H1 (cell line): ENCODE data around the gene SPIRE2. TPM values are rescaled to one million over a fixed set of nuclear protein-coding genes. Genes with fewer than 3 reads are reported as not detected.

Experiments used
- CTCF ChIA-PET: fragments of 300-600 bp; sonication (Branson Sonifier 250); formaldehyde crosslinking; loops from one replicate; lab custom pipeline; 2021; ENCODE audit not compliant: partially characterized antibody; lab: Charles Lee
- POLR2A ChIA-PET: fragments of 300-600 bp; sonication (Branson Sonifier 250); formaldehyde crosslinking; loops from one replicate; lab custom pipeline; 2021; ENCODE audit warnings: inconsistent platforms; ENCODE audit not compliant: partially characterized antibody; lab: Charles Lee
- DNase-seq, 2 experiments: peaks; one replicate each; pipeline versions ENCODE4 v3.0.0 to v3.0.0-alpha.2; 2010 to 2022; ENCODE audit warnings: low spot score in 2 of 2, low read depth in 1 of 2, mixed read lengths in 1 of 2
- FAIRE-seq: peaks from 2 replicates; lab custom pipeline; 2011; peaks lifted over from hg19 to GRCh38; lab: Jason Lieb, UNC
- H2AFZ ChIP-seq: 2 replicates; pipeline ENCODE4 v1.8.1; 2012; ENCODE audit warnings: low read length, inconsistent platforms
- H2AK5ac ChIP-seq: 2 replicates; pipeline ENCODE4 v1.6.1; 2013; ENCODE audit warnings: low read depth, low read length
- H2BK120ac ChIP-seq: replicated peaks from 2 replicates; pipeline ENCODE3; 2013; ENCODE audit warnings: low read depth, low read length, inconsistent platforms
- H2BK12ac ChIP-seq: 2 replicates; pipeline ENCODE4 v1.6.1; 2013; ENCODE audit warnings: low read depth, low read length
- H2BK15ac ChIP-seq: 2 replicates; pipeline ENCODE4 v1.6.1; 2013; ENCODE audit warnings: low read length
- H2BK20ac ChIP-seq: 2 replicates; pipeline ENCODE4 v1.6.1; 2013; ENCODE audit warnings: low read length
- H2BK5ac ChIP-seq: 2 replicates; pipeline ENCODE4 v1.6.1; 2013; ENCODE audit warnings: low read depth, low read length
- H3K14ac ChIP-seq: 2 replicates; pipeline ENCODE4 v1.6.1; 2013; ENCODE audit warnings: inconsistent platforms; ENCODE audit not compliant: insufficient read length
- H3K18ac ChIP-seq: 2 replicates; pipeline ENCODE4 v1.6.1; 2013; ENCODE audit warnings: low read length; ENCODE audit errors: extremely low read depth
- H3K23ac ChIP-seq: 2 replicates; pipeline ENCODE4 v1.6.1; 2013; ENCODE audit warnings: inconsistent platforms; ENCODE audit not compliant: insufficient read length
- H3K23me2 ChIP-seq: 2 replicates; pipeline ENCODE4 v1.6.1; 2013; ENCODE audit warnings: low read depth, low read length
- H3K27ac ChIP-seq: 2 replicates; pipeline ENCODE4 v1.6.1; 2011; ENCODE audit warnings: low read depth, low read length, inconsistent platforms
- H3K27me3 ChIP-seq, 4 experiments: replicated peaks in 1 of 4; 1 replicate in 1 of 4; 2 replicates in 3 of 4; pipeline versions ENCODE4 v1.6.1 to v1.8.1; 2011 to 2013; ENCODE audit warnings: low read length in 3 of 4, mild to moderate bottlenecking in 3 of 4, inconsistent platforms in 2 of 4, mixed read lengths in 2 of 4, moderate library complexity in 1 of 4; ENCODE audit not compliant: control insufficient read depth in 3 of 4, insufficient read depth in 3 of 4; ENCODE audit errors: extremely low read depth in 1 of 4
- H3K36me3 ChIP-seq, 4 experiments: 2 replicates each; pipeline versions ENCODE4 v1.6.1 to v1.8.1; 2011 to 2013; ENCODE audit warnings: mild to moderate bottlenecking in 4 of 4, low read length in 3 of 4, moderate library complexity in 2 of 4, control low read depth in 1 of 4, inconsistent platforms in 1 of 4; ENCODE audit not compliant: insufficient read depth in 4 of 4, control insufficient read depth in 2 of 4
- H3K4ac ChIP-seq: replicated peaks from 2 replicates; pipeline ENCODE3; 2013; ENCODE audit warnings: low read length, low read depth, mixed read lengths, inconsistent platforms; ENCODE audit not compliant: insufficient read length
- H3K4me1 ChIP-seq, 4 experiments: replicated peaks in 1 of 4; 1 replicate in 1 of 4; 2 replicates in 3 of 4; pipeline versions ENCODE4 v1.6.1 to v1.8.1; 2011 to 2013; ENCODE audit warnings: low read length in 3 of 4, inconsistent platforms in 2 of 4, mixed read lengths in 1 of 4; ENCODE audit not compliant: insufficient read depth in 4 of 4, control insufficient read depth in 3 of 4
- H3K4me2 ChIP-seq, 2 experiments: 2 replicates each; pipeline versions ENCODE4 v1.6.1 to v1.8.1; 2011 to 2013; ENCODE audit warnings: low read depth in 2 of 2, low read length in 2 of 2, control low read depth in 1 of 2, inconsistent platforms in 1 of 2, mild to moderate bottlenecking in 1 of 2; ENCODE audit not compliant: insufficient read depth in 1 of 2
- H3K4me3 ChIP-seq, 4 experiments: fragments of 200-600, 300-600 bp in 1 of 4; sonication (generic), shearing (Covaris generic), sonication (Bioruptor Twin) in 1 of 4; 2 replicates each; pipeline versions ENCODE4 v1.5.1 to v1.8.1; 2011 to 2016; ENCODE audit warnings: low read length in 4 of 4, low read depth in 3 of 4, control low read depth in 2 of 4, inconsistent platforms in 2 of 4, mild to moderate bottlenecking in 2 of 4, mixed read lengths in 1 of 4, moderate library complexity in 1 of 4; ENCODE audit not compliant: insufficient read depth in 2 of 4; ENCODE audit errors: extremely low read depth in 1 of 4
- H3K56ac ChIP-seq: replicated peaks from 2 replicates; pipeline ENCODE3; 2013; ENCODE audit warnings: low read depth, mild to moderate bottlenecking, mixed read lengths, low read length, inconsistent platforms; ENCODE audit not compliant: insufficient read length
- H3K79me1 ChIP-seq: 2 replicates; pipeline ENCODE4 v1.6.1; 2013; ENCODE audit warnings: low read depth, low read length, control low read depth
- H3K79me2 ChIP-seq, 2 experiments: 2 replicates each; pipeline versions ENCODE4 v1.6.1 to v1.8.1; 2012 to 2013; ENCODE audit warnings: low read length in 2 of 2, mild to moderate bottlenecking in 2 of 2, inconsistent platforms in 1 of 2; ENCODE audit not compliant: insufficient read depth in 2 of 2, control insufficient read depth in 1 of 2
- H3K9ac ChIP-seq, 4 experiments: replicated peaks in 1 of 4; 1 replicate in 1 of 4; 2 replicates in 3 of 4; pipeline versions ENCODE4 v1.6.1 to v1.8.1; 2011 to 2013; ENCODE audit warnings: low read depth in 3 of 4, low read length in 3 of 4, control low read depth in 2 of 4, mild to moderate bottlenecking in 2 of 4, moderate library complexity in 2 of 4, inconsistent platforms in 1 of 4; ENCODE audit errors: extremely low read depth in 1 of 4
- H3K9me3 ChIP-seq, 2 experiments: 2 replicates each; pipeline versions ENCODE4 v1.6.1 to v1.8.1; 2012 to 2013; ENCODE audit warnings: mild to moderate bottlenecking in 2 of 2, moderate library complexity in 2 of 2, control low read depth in 1 of 2, inconsistent platforms in 1 of 2, low read depth in 1 of 2, low read length in 1 of 2, mixed read lengths in 1 of 2; ENCODE audit not compliant: insufficient read depth in 2 of 2
- H4K20me1 ChIP-seq, 2 experiments: replicated peaks in 1 of 2; 2 replicates each; pipeline versions ENCODE3 to v1.8.1; 2011 to 2013; ENCODE audit warnings: inconsistent platforms in 2 of 2, low read length in 2 of 2, mild to moderate bottlenecking in 1 of 2; ENCODE audit not compliant: insufficient read depth in 2 of 2, control insufficient read depth in 1 of 2
- H4K5ac ChIP-seq: 2 replicates; pipeline ENCODE4 v1.6.1; 2013; ENCODE audit warnings: low read length, low read depth, mixed read lengths, inconsistent platforms; ENCODE audit not compliant: insufficient read length
- H4K8ac ChIP-seq: 2 replicates; pipeline ENCODE4 v1.8.0; 2013; ENCODE audit warnings: mild to moderate bottlenecking, moderate library complexity, low read length, inconsistent platforms; ENCODE audit not compliant: insufficient read depth; ENCODE audit errors: extremely low read depth
- H4K91ac ChIP-seq: replicated peaks from 2 replicates; pipeline ENCODE3; 2013; ENCODE audit warnings: low read length, mixed read lengths, inconsistent platforms; ENCODE audit not compliant: insufficient read length
- BCL11A ChIP-seq, 2 experiments: IDR thresholded peaks; one replicate each; pipeline ENCODE4 v1.6.1; 2011; ENCODE audit warnings: low read depth in 2 of 2, low read length in 2 of 2, mild to moderate bottlenecking in 2 of 2
- GTF2F1 ChIP-seq: IDR thresholded peaks from 2 replicates; pipeline ENCODE4 v1.6.1; 2012; ENCODE audit warnings: low read depth, low read length, improper control_type of control experiment, borderline replicate concordance
- KDM1A ChIP-seq: fragments of 200-600, 300-600 bp; sonication (generic); IDR thresholded peaks from 2 replicates; pipeline ENCODE4 v1.7.1; 2016; ENCODE audit warnings: mild to moderate bottlenecking, low read length, borderline replicate concordance
- POLR2AphosphoS5 ChIP-seq: IDR thresholded peaks from 2 replicates; pipeline ENCODE4 v1.6.1; 2011; ENCODE audit warnings: low read depth, low read length
- SP4 ChIP-seq: IDR thresholded peaks from 2 replicates; pipeline ENCODE4 v1.6.1; 2012; ENCODE audit warnings: low read length, inconsistent platforms
- WGBS, 2 experiments: shearing (Covaris generic) in 1 of 2; methylation state at CpG; one replicate each; pipeline versions ENCODE4 v1.1.6 to v1.1.7; 2013 to 2015; ENCODE audit warnings: low lambda C conversion rate in 2 of 2, mixed read lengths in 2 of 2, inconsistent platforms in 1 of 2, low coverage in 1 of 2, missing lambda C conversion rate in 1 of 2; ENCODE audit not compliant: insufficient replicate concordance in 2 of 2, insufficient coverage in 1 of 2, insufficient read length in 1 of 2; ENCODE audit errors: extremely low coverage in 1 of 2, missing lambda C conversion rate in 1 of 2; 5-methylcytosine and 5-hydroxymethylcytosine counted together
- polyA plus RNA-seq, 7 experiments: library from polyadenylated mRNA; depleted of rRNA in 3 of 7; stranded (reverse) in 5 of 7; unstranded in 2 of 7; fragments of >200 nt in 5 of 7; fragments of 200-250 nt in 2 of 7; gene quantifications; 1 replicate in 5 of 7; 2 replicates in 1 of 7; 4 replicates in 1 of 7; pipeline versions ENCODE4 v1.2.1 to v1.2.3, GENCODE V29; 2011 to 2013; ENCODE audit warnings: missing spikeins in 2 of 7, mixed read lengths in 2 of 7
- total RNA-seq: library from RNA; stranded (reverse); fragmentation: NEBNext Ultra II Directional; extraction: Animal tissue kit (Norgen Biotek cat#: 25700); gene quantifications from 2 replicates; pipeline ENCODE4 v1.2.1, GENCODE V29; 2021

Gene SPIRE2
- total and polyA plus RNA-seq, 2 of the 8 experiments (the other 6 are each of a cell fraction or from before 2014, with no cell fraction given): 7.4 to 15.4 TPM

DNA sequence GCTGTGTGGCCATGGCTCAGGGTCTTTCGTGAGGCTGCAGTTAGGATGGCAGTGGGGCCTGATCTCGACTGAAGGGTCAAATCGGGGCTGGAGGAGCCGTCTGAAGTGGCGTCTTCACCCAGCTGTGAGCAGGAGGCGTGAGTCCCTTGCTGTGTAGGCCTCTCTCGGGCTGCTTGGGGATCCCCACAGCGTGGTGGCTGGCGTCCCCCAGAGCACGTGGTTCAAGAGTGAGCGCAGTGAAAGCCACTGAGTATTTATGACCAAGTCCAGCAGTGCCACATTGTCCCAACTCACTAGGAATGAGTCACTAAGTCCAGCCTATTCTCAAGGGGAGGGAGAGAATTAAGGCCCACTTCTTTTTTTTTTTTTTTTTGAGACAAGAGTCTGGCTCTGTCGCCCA, 33.4 kb downstream of the SPIRE2 start:
- no peaks in the 10 kb centered on the region for H3K79me2 ChIP-seq
- FAIRE-seq: no peak
- no peak overlapping the region for H3K4me3 ChIP-seq
- DNase-seq: no peak
- H3K14ac ChIP-seq: no peak overlapping the region
- no peaks in the 10 kb centered on the region for H3K9me3 ChIP-seq
- ChIA-PET POLR2A (interaction anchor here (0.9 to 2.3 kb wide), 5 partner anchors 11 to 69 kb away, joined by 3 to 14 read pairs (median 7); partner anchors contain the start of genes SPIRE2 and TCF25), CTCF (interaction anchor here (0.6 to 3.6 kb wide), 25 partner anchors 9 to 363 kb away, joined by 3 to 44 read pairs (median 7); partner anchors contain the start of genes SPIRE2 and TCF25)
- no peaks in the 10 kb centered on the region for H3K27me3 ChIP-seq
- no peaks in the 10 kb centered on the region for H3K79me1 ChIP-seq
- no peak overlapping the region for H4K8ac ChIP-seq
- no peak overlapping the region for H2AFZ ChIP-seq
- no peak overlapping the region for H3K23ac ChIP-seq
- H4K5ac ChIP-seq: no peak overlapping the region
- no peak overlapping the region for H3K27ac ChIP-seq
- no peaks in the 10 kb centered on the region; a peak in 1 of 8 replicates for H3K36me3 ChIP-seq
- H3K9ac ChIP-seq: no peak overlapping the region
- H3K56ac ChIP-seq: no peak overlapping the region
- TF ChIP-seq BCL11A (IDR thresholded peaks at IDR 0.05; ENCODE audit: low read depth in 2 of 2, low read length in 2 of 2) (no peak), GTF2F1 (no peak), SP4 (no peak), POLR2AphosphoS5 (no peak), KDM1A (no peak)
- no peak overlapping the region for H2BK15ac ChIP-seq
- H3K23me2 ChIP-seq: no peaks in the 10 kb centered on the region
- H4K91ac ChIP-seq: no peak overlapping the region
- H2BK12ac ChIP-seq: no peak overlapping the region
- H3K4me1 ChIP-seq: peaks cover 0 to 2% (median 0%) of the 10 kb centered on the region in 4 experiments; a peak in 2 of 7 replicates
- H4K20me1 ChIP-seq: peaks cover 0 to 3% of the 10 kb centered on the region in 2 experiments
- H2BK120ac ChIP-seq: no peak overlapping the region
- no peak overlapping the region for H2AK5ac ChIP-seq
- WGBS, 2 experiments: 98% methylated on average over 11 of the region's 12 CpGs; no CpG with 5 or more reads in 1 of the 2 experiments
- no peak overlapping the region for H2BK20ac ChIP-seq
- H3K4me2 ChIP-seq: no peak overlapping the region
- H3K4ac ChIP-seq: no peak overlapping the region
- no peak overlapping the region for H3K18ac ChIP-seq
- H2BK5ac ChIP-seq: no peak overlapping the region
